Astrocyte of the spinal cord (primary cell): ENCODE results near the gene UNC13C.

Experiments
- DNase-seq: peaks from one replicate; pipeline ENCODE4 v3.0.0; 2011; ENCODE audit warnings: low read depth, low spot score
- H3K4me3 ChIP-seq: 2 replicates; pipeline ENCODE4 v1.5.1; 2011; ENCODE audit warnings: low read depth, mild to moderate bottlenecking, low read length, moderate library complexity
- CTCF ChIP-seq: IDR thresholded peaks from 2 replicates; pipeline ENCODE4 v1.5.1; 2012; ENCODE audit warnings: low read depth, mild to moderate bottlenecking, low read length, inconsistent platforms
- in situ Hi-C: cut with HindIII; loops from 2 replicates; pipeline ENCODE4 v1.10.0; 2017; ENCODE audit warnings: low sequenced_read_pairs

Gene UNC13C

GRCh38 chr15:54582863-54583643, 604.8 kb downstream of the UNC13C start:
- no peak overlapping the region for H3K4me3 ChIP-seq
- TF ChIP-seq CTCF = no peak
- no peak for DNase-seq
- in situ Hi-C loops = no loop called here

- TF ChIP-seq CTCF = no peak
- no peak overlapping the region for H3K4me3 ChIP-seq
- DNase-seq = no peak
- in situ Hi-C loops = no loop called here
These were observed 606.8 kb downstream of the UNC13C start for GRCh38 chr15:54585063-54585462.

- no peak for TF ChIP-seq CTCF
- in situ Hi-C loops = no loop called here
- no peak for DNase-seq
- no peak overlapping the region for H3K4me3 ChIP-seq
These were observed 615.9 kb downstream of the UNC13C start for GRCh38 chr15:54594115-54594514.

GRCh38 chr15:54599386-54599785, 621.1 kb downstream of the UNC13C start:
- no peak overlapping the region for H3K4me3 ChIP-seq
- DNase-seq = no peak
- in situ Hi-C loops = no loop called here
- no peak for TF ChIP-seq CTCF

GRCh38 chr15:54605043-54605442, 626.8 kb downstream of the UNC13C start:
- TF ChIP-seq CTCF = no peak
- DNase-seq = no peak
- in situ Hi-C loops = no loop called here
- no peak overlapping the region for H3K4me3 ChIP-seq

- no peak overlapping the region for H3K4me3 ChIP-seq
- TF ChIP-seq CTCF = no peak
- DNase-seq = no peak
- in situ Hi-C loops = no loop called here
These were observed 627.3 kb downstream of the UNC13C start for GRCh38 chr15:54605556-54605955.
